ENCODE measurements around the gene NEURL1.

DNA sequence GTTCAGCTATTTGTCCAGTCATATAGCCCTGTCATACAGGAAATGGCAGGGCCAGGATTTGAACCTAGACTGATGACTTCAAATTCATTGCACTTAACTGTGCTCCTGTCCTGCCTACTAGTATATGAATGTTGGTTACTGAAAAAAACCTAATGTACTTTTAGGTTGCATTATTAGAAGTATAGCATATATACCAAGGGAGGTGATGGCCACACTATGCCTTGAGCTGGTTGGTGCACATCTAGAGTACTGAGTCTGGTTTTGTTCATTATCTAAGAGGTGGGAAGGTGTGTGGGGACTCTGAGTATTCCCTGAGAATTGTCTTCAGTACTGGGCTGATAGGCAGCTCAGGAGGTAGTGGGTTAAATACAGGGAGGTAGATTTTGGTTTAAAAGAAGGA, 88.0 kb downstream of the NEURL1 start:
- no peak for TF ChIP-seq GATA3 (IDR thresholded peaks at IDR 0.05; ENCODE audit: low read depth, low read length)
- no peak for TF ChIP-seq GATA2 (IDR thresholded peaks at IDR 0.05; ENCODE audit: low read depth, low read length)

All from SH-SY5Y (cell line).